Type B pancreatic cell (in vitro differentiated cells): Measurements from ENCODE around the gene MMP23B. TPM values are rescaled to one million over a fixed set of nuclear protein-coding genes. Genes with fewer than 3 reads are reported as not detected.

Source experiments
- DNase-seq: peaks from one replicate; pipeline ENCODE4 v3.0.0; 2021; ENCODE audit warnings: mixed read lengths; ENCODE audit not compliant: unreplicated experiment; ENCODE audit errors: extremely low spot score
- H3K27ac Mint-ChIP-seq: 2 replicates; pipeline ENCODE4 v1.8.0; 2021; ENCODE audit warnings: mild to moderate bottlenecking, mixed read lengths
- H3K27me3 Mint-ChIP-seq: 2 replicates; pipeline ENCODE4 v1.8.0; 2021; ENCODE audit warnings: mixed read lengths
- H3K36me3 Mint-ChIP-seq: 2 replicates; pipeline ENCODE4 v1.8.0; 2021; ENCODE audit warnings: mixed read lengths
- H3K4me1 Mint-ChIP-seq: one replicate; pipeline ENCODE4 v1.8.0; 2021; ENCODE audit warnings: mixed read lengths; ENCODE audit not compliant: unreplicated experiment
- H3K4me3 Mint-ChIP-seq: 2 replicates; pipeline ENCODE4 v1.8.0; 2021; ENCODE audit warnings: mild to moderate bottlenecking, mixed read lengths
- H3K9me3 Mint-ChIP-seq: 2 replicates; pipeline ENCODE4 v1.8.0; 2021; ENCODE audit warnings: mixed read lengths
- CTCF ChIP-seq: fragments of 200-600 bp; sonication (generic); conservative IDR thresholded peaks from 2 replicates; pipeline ENCODE4 v1.5.0; 2021; ENCODE audit warnings: antibody characterized with exemption, mild to moderate bottlenecking
- total RNA-seq: library from RNA; stranded (reverse); gene quantifications from 2 replicates; pipeline ENCODE4 v1.2.1, GENCODE V29; 2021; ENCODE audit warnings: low replicate concordance

The MMP23B gene
- total RNA-seq, 1 donor from 2014 or later = 6.8 TPM

DNA sequence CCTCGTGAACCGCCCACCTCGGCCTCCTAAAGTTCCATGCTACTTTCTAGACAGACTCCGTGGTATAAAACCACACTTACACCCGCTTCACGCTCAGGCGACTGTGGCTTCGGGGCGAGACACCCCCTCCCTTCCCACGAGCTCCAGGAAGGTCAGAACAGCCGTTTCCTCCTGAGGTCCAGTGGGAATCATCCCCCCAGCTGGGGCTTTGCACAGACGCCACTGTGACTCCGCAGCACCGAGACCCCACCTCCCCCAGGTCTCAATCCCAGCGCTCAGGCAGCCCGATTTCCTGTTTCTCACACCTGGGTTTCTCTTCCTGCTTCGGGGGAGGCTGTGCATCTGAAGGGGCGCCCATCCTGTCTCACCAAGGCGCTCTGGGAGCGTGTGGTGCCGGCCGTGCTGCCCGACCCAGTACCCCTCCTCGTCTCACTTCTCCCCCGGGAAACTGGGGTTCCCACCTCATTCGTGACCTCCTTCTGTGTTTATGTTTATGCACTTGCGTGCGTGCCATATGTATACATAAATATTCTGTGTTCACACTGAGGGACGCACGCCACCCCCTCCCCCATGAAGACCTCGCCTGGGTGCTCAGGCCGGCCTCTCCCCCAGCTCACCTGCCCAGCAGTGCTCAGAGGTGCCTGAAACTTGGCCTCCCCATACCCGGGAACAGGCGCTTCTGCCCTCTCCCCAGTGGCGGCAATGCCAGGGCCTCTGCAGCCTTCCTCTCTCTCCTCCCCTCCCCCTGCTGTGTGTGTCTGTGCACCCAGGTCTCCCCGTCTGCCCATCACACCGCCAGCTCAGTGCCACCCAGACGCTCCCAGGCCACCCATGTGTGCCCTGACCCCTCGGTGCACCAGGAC lies 46.0 kb downstream of the MMP23B start:
- H3K9me3 Mint-ChIP-seq = no peaks in the 10 kb centered on the region
- H3K27me3 Mint-ChIP-seq = no peaks in the 10 kb centered on the region
- no peaks in the 10 kb centered on the region for H3K36me3 Mint-ChIP-seq
- no peak overlapping the region for H3K4me3 Mint-ChIP-seq
- no peak for TF ChIP-seq CTCF
- peak overlapping the region; percentile 71 for H3K27ac Mint-ChIP-seq
- peaks cover 7% of the 10 kb centered on the region for H3K4me1 Mint-ChIP-seq
- DNase-seq = no peak

GRCh38 chr1:1678581-1679380 lies 46.8 kb downstream of the MMP23B start:
- H3K4me3 Mint-ChIP-seq = no peak overlapping the region
- DNase-seq = no peak
- H3K36me3 Mint-ChIP-seq = no peaks in the 10 kb centered on the region
- H3K27ac Mint-ChIP-seq = peak overlapping the region; percentile 71
- H3K27me3 Mint-ChIP-seq = no peaks in the 10 kb centered on the region
- TF ChIP-seq CTCF = no peak
- no peaks in the 10 kb centered on the region for H3K9me3 Mint-ChIP-seq
- H3K4me1 Mint-ChIP-seq = peaks cover 7% of the 10 kb centered on the region

DNA sequence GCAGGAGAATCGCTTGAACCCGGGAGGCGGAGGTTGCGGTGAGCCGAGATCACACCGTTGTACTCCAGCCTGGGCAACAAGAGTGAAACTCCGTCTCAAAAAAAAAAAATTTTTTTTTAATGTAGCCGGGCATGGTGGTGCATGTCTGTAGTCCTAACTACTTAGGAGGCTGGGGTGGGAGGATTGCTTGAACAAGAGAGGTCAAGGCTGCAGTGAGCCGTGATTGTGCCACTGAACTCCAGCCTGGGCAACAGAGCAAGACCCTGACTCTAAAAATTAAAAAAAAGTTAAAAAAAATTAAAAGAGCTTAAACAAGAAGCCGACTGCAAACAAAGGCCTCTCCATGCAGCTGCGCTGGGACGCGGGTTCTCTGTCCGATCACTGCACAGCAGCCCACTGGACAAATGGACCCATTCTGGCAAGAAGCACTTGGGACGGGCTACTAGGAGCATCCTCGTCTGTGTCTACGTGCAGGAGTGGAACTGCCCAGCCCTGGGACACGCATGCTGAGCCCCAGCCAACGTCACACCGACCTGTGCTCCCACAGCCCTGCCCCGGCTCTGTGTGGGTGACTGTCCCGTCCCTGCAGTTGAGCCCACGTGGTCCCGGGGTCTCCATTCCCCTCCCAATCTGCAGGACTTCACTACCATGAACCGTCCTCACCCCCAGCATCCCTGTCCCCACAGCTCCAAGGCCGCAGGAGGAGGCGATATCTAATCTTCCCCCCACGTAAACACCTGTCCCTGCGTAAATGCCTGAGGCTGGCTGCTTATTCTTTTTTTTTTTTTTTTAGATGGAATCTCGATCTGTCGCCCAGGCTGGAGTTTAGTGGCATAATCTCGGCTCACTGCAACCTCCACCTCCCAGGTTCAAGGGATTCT lies 48.3 kb downstream of the MMP23B start:
- Mint-ChIP-seq H3K4me1 (peaks cover 7% of the 10 kb centered on the region), H3K4me3 (no peak overlapping the region), H3K36me3 (peaks cover 1% of the 10 kb centered on the region), H3K9me3 (no peaks in the 10 kb centered on the region), H3K27me3 (no peaks in the 10 kb centered on the region), H3K27ac (no peak overlapping the region)
- no peak for DNase-seq
- no peak for TF ChIP-seq CTCF

DNA sequence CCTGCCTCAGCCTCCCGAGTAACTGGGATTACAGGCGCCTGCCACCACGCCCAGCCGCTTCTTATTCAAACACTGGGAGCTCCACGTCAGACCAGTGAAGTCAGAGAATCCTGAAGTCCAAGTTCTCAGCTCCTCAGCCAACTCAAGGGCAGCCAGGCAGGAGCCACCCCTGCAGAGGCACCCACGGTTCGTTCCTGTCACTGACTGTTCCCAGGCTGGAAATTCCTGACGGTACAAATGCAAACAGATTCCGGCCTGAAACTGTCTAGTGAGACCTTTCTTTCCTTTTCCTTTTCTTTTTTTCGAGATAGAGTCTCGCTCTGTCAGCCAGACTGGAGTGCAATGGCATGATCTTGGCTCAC lies 48.9 kb downstream of the MMP23B start:
- peak overlapping the region; percentile 58 for H3K27ac Mint-ChIP-seq
- DNase-seq = no peak
- H3K4me1 Mint-ChIP-seq = peaks cover 7% of the 10 kb centered on the region
- H3K9me3 Mint-ChIP-seq = no peaks in the 10 kb centered on the region
- H3K4me3 Mint-ChIP-seq = no peak overlapping the region
- no peak for TF ChIP-seq CTCF
- H3K36me3 Mint-ChIP-seq = peaks cover 3% of the 10 kb centered on the region
- no peaks in the 10 kb centered on the region for H3K27me3 Mint-ChIP-seq
